ENCODE results near the gene GPR31.
"Not testable (repeated sequence)": the region's sequence is repeated elsewhere in the genome, so short reads cannot be mapped to it uniquely, and the experiment has no call there.

DNA sequence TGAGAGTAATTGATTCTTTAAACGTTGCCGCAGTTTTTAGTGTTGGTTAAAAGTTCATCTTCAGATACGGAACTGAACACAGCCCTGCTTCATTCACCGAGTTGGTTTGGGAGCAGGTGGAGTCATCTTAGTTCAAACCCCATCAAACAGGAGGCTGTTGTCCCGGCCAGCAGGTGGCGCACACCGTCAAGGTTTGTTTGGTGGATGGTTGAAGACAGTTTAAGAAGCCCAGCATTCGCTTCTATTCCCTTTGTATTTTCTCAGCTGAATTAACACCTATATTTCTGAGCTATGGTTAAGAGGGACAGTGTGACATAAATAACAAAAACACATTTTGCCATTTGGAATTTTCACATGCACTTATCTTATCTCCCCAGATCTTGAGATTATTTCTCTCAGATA lies 25.1 kb upstream of the GPR31 start:
- TF ChIP-seq, protein P1, sequence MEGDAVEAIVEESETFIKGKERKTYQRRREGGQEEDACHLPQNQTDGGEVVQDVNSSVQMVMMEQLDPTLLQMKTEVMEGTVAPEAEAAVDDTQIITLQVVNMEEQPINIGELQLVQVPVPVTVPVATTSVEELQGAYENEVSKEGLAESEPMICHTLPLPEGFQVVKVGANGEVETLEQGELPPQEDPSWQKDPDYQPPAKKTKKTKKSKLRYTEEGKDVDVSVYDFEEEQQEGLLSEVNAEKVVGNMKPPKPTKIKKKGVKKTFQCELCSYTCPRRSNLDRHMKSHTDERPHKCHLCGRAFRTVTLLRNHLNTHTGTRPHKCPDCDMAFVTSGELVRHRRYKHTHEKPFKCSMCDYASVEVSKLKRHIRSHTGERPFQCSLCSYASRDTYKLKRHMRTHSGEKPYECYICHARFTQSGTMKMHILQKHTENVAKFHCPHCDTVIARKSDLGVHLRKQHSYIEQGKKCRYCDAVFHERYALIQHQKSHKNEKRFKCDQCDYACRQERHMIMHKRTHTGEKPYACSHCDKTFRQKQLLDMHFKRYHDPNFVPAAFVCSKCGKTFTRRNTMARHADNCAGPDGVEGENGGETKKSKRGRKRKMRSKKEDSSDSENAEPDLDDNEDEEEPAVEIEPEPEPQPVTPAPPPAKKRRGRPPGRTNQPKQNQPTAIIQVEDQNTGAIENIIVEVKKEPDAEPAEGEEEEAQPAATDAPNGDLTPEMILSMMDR (IDR thresholded peaks at IDR 0.05; ENCODE audit: poor library complexity), result not testable (repeated sequence)
- not testable (repeated sequence) for TF ChIP-seq EZH2 (IDR thresholded peaks at IDR 0.05; ENCODE audit: borderline replicate concordance); EZH2phosphoT487 (IDR thresholded peaks at IDR 0.05; ENCODE audit: low read depth, severe bottlenecking, unreplicated experiment)
